ENCODE measurements around the gene HDAC4.

Gene HDAC4

DNA sequence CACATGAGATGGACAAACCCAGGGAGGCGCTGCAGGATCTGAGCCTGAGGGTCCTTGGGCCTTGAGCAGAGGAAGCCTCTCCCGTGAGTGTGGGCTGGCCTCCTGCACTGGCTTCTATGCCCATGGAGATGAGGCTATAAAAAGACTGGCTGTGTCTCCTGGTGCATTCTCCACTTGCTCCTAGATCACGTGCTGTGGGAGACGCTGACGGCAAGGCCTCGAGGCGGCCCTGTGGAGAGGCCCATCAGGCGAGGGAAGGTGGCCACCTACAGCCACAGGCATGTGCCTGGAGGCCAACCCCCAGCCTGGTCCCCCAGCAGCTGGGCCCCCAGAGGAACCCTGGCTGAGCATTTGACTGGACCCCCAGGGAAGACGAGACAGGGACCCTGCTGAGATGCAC lies 354.0 kb downstream of the HDAC4 start:
- no peak overlapping the region for H3K4me3 ChIP-seq (ENCODE audit: low read depth in 1 of 2, low read length in 1 of 2)
- no peaks in the 10 kb centered on the region for H3K4me1 ChIP-seq (ENCODE audit: control insufficient read depth in 1 of 2, insufficient read depth in 1 of 2, low read depth in 1 of 2, low read length in 1 of 2)
- H3K36me3 ChIP-seq, result peaks cover 37% of the 10 kb centered on the region
- H3K27me3 ChIP-seq, result no peaks in the 10 kb centered on the region
- TF ChIP-seq, protein P1, sequence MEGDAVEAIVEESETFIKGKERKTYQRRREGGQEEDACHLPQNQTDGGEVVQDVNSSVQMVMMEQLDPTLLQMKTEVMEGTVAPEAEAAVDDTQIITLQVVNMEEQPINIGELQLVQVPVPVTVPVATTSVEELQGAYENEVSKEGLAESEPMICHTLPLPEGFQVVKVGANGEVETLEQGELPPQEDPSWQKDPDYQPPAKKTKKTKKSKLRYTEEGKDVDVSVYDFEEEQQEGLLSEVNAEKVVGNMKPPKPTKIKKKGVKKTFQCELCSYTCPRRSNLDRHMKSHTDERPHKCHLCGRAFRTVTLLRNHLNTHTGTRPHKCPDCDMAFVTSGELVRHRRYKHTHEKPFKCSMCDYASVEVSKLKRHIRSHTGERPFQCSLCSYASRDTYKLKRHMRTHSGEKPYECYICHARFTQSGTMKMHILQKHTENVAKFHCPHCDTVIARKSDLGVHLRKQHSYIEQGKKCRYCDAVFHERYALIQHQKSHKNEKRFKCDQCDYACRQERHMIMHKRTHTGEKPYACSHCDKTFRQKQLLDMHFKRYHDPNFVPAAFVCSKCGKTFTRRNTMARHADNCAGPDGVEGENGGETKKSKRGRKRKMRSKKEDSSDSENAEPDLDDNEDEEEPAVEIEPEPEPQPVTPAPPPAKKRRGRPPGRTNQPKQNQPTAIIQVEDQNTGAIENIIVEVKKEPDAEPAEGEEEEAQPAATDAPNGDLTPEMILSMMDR (IDR thresholded peaks at IDR 0.05), result no peak
- no peak overlapping the region for H3K27ac ChIP-seq
- no peaks in the 10 kb centered on the region for H3K9me3 ChIP-seq

- H3K9me3 ChIP-seq, result no peaks in the 10 kb centered on the region
- H3K27ac ChIP-seq, result no peak overlapping the region
- H3K27me3 ChIP-seq, result no peaks in the 10 kb centered on the region
- H3K4me3 ChIP-seq (ENCODE audit: low read depth in 1 of 2, low read length in 1 of 2), result no peak overlapping the region
- H3K4me1 ChIP-seq (ENCODE audit: control insufficient read depth in 1 of 2, insufficient read depth in 1 of 2, low read depth in 1 of 2, low read length in 1 of 2), result no peaks in the 10 kb centered on the region
- TF ChIP-seq, protein P1 (IDR thresholded peaks at IDR 0.05), result no peak
- peaks cover 13% of the 10 kb centered on the region for H3K36me3 ChIP-seq
Observed at GRCh38 chr2:239044336-239044735, 356.5 kb downstream of the HDAC4 start.

DNA sequence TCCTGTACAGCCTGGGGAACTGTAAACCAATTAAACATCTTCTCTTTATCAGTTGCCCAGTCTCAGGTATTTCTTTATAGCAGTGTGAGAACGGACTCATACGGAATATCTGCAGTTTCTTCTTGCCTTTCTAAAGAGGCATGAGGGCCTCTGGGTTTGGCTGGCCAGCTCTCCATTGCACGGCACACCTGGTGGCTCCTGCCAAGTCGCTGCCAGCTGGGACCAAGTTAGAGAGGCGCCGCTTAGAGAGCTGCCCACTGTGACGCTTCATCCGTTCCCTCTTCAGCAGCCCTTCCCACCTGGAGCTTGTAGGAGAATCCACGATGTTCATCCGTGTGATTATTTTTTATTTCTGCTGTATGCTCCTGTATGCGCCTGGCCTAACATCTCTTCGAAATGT lies 357.5 kb downstream of the HDAC4 start:
- Histone ChIP-seq H3K36me3 (peaks cover 9% of the 10 kb centered on the region), H3K4me3 (ENCODE audit: low read depth in 1 of 2, low read length in 1 of 2) (no peak overlapping the region)

DNA sequence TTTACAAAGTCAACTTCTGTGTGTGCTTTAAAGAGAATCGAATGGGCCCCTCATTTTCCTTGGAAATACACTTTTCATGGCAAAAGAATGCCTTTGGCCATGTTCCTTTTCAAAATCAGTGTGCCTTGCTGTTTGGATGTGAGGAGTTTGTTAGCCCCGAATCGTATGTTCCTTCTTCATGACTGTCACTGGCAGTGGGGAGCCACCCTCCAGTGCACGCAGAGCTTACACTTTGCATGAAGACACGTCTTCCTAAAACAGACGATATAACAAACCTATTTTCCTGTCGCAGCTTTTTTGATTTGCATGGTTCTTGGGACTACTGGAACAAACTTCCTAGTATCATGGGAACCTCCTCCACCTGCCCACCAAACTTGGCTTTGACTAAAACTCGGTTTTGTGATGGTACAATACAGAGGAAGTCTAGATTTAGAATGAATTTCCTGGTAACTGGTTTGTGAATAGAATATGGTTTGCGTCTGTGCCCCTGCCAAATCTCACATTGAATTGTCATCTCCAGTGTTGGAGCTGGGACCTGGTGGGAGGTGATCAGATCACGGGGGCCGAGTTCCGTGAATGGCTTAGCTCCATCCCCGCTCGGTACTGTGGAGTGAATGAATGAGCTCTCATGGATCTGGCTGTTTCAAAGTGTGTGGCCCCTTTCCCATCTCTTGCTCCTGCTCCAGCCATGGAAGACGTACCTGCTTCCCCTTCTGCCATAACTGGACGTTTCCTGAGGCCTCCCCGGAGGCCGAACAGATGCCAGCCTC lies 358.1 kb downstream of the HDAC4 start:
- Histone ChIP-seq H3K36me3 (peaks cover 3% of the 10 kb centered on the region), H3K4me3 (ENCODE audit: low read depth in 1 of 2, low read length in 1 of 2) (no peak overlapping the region), H3K4me1 (ENCODE audit: control insufficient read depth in 1 of 2, insufficient read depth in 1 of 2, low read depth in 1 of 2, low read length in 1 of 2) (no peaks in the 10 kb centered on the region), H3K9me3 (no peaks in the 10 kb centered on the region), H3K27ac (no peak overlapping the region), H3K27me3 (no peaks in the 10 kb centered on the region)
- TF ChIP-seq, protein P1 (IDR thresholded peaks at IDR 0.05), result no peak

More for the DNA sequence above, 357.5 kb downstream of the HDAC4 start:
- Histone ChIP-seq H3K9me3 (no peaks in the 10 kb centered on the region), H3K27me3 (no peaks in the 10 kb centered on the region), H3K27ac (no peak overlapping the region), H3K4me1 (ENCODE audit: control insufficient read depth in 1 of 2, insufficient read depth in 1 of 2, low read depth in 1 of 2, low read length in 1 of 2) (no peaks in the 10 kb centered on the region)
- TF ChIP-seq, protein P1 (IDR thresholded peaks at IDR 0.05), result no peak

GRCh38 chr2:239042046-239042445 lies 358.8 kb downstream of the HDAC4 start:
- Histone ChIP-seq H3K27ac (no peak overlapping the region), H3K4me1 (ENCODE audit: control insufficient read depth in 1 of 2, insufficient read depth in 1 of 2, low read depth in 1 of 2, low read length in 1 of 2) (no peaks in the 10 kb centered on the region), H3K27me3 (no peaks in the 10 kb centered on the region), H3K4me3 (ENCODE audit: low read depth in 1 of 2, low read length in 1 of 2) (no peak overlapping the region), H3K9me3 (no peaks in the 10 kb centered on the region), H3K36me3 (no peaks in the 10 kb centered on the region)
- TF ChIP-seq, protein P1 (IDR thresholded peaks at IDR 0.05), result no peak
